Frontal cortex (tissue), 4 donors: ENCODE data around the gene ZGPAT. TPM values are rescaled to one million over a fixed set of nuclear protein-coding genes. Genes with fewer than 3 reads are reported as not detected.

Source experiments
- DNase-seq, 2 donors: peaks; one replicate each; pipeline ENCODE4 v3.0.0; 2012; ENCODE audit warnings: low spot score in 2 of 2
- FAIRE-seq: peaks from 2 replicates; lab custom pipeline; 2012; peaks lifted over from hg19 to GRCh38; lab: Jason Lieb, UNC
- total RNA-seq: library from RNA; depleted of rRNA; stranded (reverse); fragments of >200 nt; gene quantifications from one replicate; pipeline ENCODE4 v1.2.3, GENCODE V29; 2014
- donor health status: control.
- donor health status: control.
- donor health status: control.

Gene ZGPAT
- total RNA-seq, 1 donor from 2014 or later = 6.5 TPM

DNA sequence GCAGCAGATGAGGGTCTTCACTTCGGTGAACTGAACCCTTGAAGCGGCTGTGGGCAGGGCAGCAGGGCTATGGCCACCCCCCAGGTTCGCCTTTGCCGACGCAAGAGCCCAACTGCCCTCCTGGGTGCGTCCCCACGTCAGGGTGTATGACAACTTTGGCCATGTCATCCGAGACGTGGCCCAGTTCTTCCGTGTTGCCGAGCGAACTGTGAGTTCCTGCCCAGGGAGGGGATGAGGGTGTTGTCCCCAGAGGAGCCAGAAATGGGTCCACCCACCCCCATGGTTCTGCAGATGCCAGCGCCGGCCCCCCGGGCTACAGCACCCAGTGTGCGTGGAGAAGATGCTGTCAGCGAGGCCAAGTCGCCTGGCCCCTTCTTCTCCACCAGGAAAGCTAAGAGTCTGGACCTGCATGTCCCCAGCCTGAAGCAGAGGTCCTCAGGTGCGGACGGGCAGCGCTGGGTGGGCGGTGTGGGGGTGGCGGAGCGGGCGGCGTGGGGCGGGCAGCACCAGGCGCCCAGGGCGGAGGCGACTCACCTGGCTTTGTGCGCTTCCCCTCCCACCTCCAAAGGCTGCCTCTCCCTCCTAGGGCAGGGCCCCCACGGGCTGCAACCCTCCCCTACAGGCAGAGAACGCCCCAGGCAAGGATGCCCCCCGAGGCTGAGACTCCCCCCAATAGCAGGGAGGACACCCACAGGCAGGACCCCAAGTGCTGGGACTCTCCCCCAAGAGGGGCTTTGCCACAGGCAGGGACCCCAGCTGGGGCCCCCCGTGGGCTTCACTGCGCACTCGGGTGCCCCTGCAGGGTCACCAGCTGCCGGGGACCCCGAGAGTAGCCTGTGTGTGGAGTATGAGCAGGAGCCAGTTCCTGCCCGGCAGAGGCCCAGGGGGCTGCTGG lies 17.6 kb upstream of the ZGPAT start:
- no peak for FAIRE-seq
- no peak for DNase-seq

DNA sequence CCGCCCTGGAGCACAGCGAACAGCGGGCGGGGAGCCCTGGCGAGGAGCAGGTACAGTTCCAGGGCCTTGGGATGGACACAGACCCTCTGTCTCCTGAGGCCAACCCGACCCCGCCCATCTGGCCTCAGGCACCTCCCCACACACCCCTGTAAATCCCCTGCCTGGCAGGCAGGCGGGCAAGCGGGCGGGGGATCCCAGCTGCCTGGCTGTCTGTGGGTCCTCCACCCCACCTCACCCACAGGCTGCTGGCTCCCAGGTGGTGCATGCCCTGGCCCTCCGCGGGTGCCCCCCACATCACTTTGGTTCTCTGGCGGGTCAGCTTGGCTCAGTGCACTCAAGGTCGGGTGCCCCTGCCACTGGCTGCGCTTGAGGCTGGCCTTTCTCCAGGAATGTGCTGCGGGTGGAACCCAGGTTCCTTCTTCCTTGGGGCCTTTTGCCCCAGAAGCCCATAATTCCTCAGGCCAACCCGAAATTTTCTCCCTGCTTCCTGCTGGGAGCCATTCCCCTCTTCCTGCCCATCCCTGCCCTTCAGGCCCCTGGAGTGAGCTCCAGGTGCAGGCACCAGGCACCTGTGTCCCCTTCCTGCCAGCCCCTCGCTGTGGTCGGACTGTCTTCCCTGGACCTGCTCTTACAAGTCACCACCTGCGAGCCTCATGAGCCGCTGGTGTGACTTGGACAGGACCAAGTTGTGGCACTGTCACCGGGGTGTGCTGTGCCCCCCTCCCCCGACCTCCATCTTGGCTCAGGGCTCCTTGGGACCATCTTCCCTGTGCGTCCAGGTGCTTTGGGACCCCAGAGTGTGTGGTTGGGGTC lies 16.7 kb upstream of the ZGPAT start:
- no peak for FAIRE-seq
- DNase-seq = no peak

GRCh38 chr20:63691711-63692435 lies 16.0 kb upstream of the ZGPAT start:
- FAIRE-seq = no peak
- no peak for DNase-seq

DNA sequence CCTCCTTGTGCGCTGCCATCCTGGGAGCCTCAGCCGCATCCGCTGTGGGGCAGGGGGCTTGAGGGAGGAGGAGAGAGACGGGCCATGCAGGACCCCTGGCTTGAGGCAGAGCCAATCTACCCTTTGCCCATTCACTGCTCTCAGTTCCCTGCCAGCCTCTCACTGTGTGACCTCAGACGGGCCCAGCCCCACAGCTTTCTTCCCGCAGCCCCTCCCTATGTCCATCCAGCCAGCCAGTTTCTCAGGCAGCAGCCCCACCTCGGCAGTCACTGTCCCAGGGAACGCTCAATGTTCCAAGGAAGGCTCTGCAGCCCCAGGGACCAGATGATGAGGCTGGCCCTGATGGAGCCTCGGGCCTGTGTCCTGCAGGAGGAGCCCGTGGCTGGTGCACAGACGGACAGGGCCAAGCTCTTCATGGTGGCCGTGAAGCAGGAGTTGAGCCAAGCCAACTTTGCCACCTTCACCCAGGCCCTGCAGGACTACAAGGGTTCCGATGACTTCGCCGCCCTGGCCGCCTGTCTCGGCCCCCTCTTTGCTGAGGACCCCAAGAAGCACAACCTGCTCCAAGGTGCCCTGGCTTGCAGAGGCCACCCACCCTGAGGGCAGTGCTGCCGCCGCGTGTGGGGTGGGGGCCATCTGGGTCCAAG lies 15.3 kb upstream of the ZGPAT start:
- no peak for DNase-seq

GRCh38 chr20:63693083-63693732 lies 14.6 kb upstream of the ZGPAT start:
- DNase-seq = no peak
- FAIRE-seq = no peak

More for the DNA sequence above, 15.3 kb upstream of the ZGPAT start:
- FAIRE-seq = no peak

DNA sequence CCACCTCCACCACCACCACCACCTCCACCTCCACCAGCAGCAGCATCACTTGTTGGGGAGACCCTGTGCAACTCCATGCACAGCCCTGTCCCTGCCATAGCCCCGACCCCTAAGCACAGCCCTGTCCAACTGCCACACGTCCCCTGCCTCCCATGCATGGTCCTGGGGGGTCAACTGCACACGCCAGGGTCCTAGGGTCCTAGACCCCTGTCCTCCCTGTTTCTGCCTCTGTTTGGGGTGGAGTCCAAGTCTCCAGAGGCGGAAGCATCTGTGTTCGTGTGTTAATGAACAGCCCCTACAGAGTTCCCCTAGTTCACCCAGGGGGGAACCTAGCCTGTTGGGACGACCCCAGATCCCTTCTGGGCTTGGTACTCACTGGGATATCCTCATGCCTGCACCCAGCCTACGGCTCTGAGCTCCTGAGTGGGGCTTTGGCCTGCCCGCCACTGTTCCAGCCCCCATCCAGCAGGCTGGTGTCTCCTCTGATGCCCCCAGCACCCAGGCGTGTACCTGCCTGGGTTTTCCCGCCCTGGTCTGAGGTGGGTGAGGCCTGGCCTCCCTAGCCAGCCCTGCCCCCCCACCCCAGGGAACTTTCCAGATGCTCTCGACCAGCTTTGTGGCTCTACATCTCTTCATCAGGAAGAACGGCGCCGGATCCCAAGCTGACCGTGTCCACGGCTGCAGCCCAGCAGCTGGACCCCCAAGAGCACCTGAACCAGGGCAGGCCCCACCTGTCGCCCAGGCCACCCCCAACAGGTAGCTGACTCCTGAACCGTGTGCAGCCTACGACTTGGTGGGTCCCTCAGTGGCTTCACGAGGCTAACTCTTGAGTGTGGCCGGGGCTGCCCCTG lies 13.9 kb upstream of the ZGPAT start:
- FAIRE-seq (no peak), DNase-seq (peak in 1 of 2 donors; percentile 35)

- DNase-seq (peak in 1 of 2 donors; percentile 12), FAIRE-seq (no peak)
These were observed 13.0 kb upstream of the ZGPAT start for GRCh38 chr20:63694584-63695423.

DNA sequence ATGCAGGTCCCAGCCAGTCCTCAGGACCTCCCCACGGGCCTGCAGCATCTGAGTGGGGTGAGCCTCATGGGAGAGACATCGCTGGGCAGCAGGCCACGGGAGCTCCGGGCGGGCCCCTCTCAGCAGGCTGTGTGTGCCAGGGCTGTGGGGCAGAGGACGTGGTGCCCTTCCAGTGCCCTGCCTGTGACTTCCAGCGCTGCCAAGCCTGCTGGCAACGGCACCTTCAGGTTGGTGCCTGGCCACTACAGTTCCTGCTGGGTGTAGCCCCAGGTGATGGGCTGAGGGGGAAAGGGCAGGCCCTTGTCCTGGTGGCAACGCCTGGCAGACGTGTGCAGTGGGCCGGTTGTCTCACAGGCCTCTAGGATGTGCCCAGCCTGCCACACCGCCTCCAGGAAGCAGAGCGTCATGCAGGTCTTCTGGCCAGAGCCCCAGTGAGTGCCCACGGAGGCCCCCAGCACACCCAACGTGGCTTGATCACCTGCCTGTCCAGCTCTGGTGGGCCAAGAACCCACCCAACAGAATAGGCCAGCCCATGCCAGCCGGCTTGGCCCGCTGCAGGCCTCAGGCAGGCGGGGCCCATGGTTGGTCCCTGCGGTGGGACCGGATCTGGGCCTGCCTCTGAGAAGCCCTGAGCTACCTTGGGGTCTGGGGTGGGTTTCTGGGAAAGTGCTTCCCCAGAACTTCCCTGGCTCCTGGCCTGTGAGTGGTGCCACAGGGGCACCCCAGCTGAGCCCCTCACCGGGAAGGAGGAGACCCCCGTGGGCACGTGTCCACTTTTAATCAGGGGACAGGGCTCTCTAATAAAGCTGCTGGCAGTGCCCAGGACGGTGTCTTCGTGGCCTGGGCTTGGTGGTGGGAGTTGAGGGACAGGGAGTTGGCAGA lies 12.2 kb upstream of the ZGPAT start:
- peak in 1 of 2 donors; percentile 28 for DNase-seq
- no peak for FAIRE-seq

DNA sequence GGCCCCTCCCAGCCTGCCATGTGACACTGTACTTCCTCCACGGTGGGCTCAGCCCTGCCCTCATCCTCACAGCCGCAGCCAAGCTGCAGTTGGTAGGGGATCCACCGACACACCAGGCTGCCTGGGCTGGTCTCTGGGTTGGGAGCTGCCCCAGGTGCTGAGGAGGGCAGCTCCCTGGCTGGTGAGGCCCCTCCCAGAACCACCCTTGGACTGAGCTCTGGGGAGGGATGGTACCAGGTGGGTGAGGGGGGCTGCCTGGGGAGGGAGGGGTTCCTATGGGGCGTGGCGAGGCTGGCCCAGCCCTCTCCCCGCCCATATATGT lies 11.6 kb upstream of the ZGPAT start:
- FAIRE-seq (no peak), DNase-seq (peak in 1 of 2 donors; percentile 49)

DNA sequence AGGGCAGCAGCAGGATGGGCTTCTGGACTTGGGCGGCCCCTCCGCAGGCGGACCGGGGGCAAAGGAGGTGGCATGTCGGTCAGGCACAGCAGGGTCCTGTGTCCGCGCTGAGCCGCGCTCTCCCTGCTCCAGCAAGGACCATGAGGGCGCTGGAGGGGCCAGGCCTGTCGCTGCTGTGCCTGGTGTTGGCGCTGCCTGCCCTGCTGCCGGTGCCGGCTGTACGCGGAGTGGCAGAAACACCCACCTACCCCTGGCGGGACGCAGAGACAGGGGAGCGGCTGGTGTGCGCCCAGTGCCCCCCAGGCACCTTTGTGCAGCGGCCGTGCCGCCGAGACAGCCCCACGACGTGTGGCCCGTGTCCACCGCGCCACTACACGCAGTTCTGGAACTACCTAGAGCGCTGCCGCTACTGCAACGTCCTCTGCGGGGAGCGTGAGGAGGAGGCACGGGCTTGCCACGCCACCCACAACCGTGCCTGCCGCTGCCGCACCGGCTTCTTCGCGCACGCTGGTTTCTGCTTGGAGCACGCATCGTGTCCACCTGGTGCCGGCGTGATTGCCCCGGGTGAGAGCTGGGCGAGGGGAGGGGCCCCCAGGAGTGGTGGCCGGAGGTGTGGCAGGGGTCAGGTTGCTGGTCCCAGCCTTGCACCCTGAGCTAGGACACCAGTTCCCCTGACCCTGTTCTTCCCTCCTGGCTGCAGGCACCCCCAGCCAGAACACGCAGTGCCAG lies 11.0 kb upstream of the ZGPAT start, which contains the start of gene TNFRSF6B:
TNFRSF6B (plus strand) TSS at position 25 of the 729 bp plus-strand sequence; CDS start at position 141, 116 bp downstream.
- FAIRE-seq = no peak
- DNase-seq = peak in 1 of 2 donors; percentile 35

- FAIRE-seq (no peak), DNase-seq (no peak)
These were observed 10.4 kb upstream of the ZGPAT start for GRCh38 chr20:63697357-63697867.

- peak in 1 of 2 donors; percentile 34 for DNase-seq
- no peak for FAIRE-seq
These were observed 9.8 kb upstream of the ZGPAT start for GRCh38 chr20:63697868-63698545.

- DNase-seq = no peak
- FAIRE-seq = no peak
These were observed 8.9 kb upstream of the ZGPAT start for GRCh38 chr20:63698739-63699465.

- no peak for FAIRE-seq
- DNase-seq = no peak
These were observed 8.2 kb upstream of the ZGPAT start for GRCh38 chr20:63699466-63700198.
